Adrenal gland (tissue), 12 donors: ENCODE results near the gene PSMD6. TPM values are rescaled to one million over a fixed set of nuclear protein-coding genes. Genes with fewer than 3 reads are reported as not detected.

ENCODE experiments used
- DNase-seq, 7 donors: peaks; one replicate each; pipeline ENCODE4 v3.0.0-alpha.2; 2019 to 2020
- H3K27ac ChIP-seq, 5 donors: fragments of 200-600 bp; sonication (generic) in 4 of 5; 1 replicate in 3 of 5; 2 replicates in 2 of 5; pipeline versions ENCODE4 v1.5.1 to v1.8.0; 2016 to 2020; ENCODE audit warnings: mild to moderate bottlenecking in 1 of 5
- H3K27me3 ChIP-seq: fragments of 200-600 bp; 2 replicates; pipeline ENCODE4 v1.8.0; 2021
- H3K36me3 ChIP-seq, 2 donors: fragments of 200-600 bp; replicated peaks in 1 of 2; 1 replicate in 1 of 2; 2 replicates in 1 of 2; pipeline versions ENCODE4 v1.5.1 to v1.8.0; 2018 to 2022
- H3K4me1 ChIP-seq, 2 donors: fragments of 200-600 bp; replicated peaks in 1 of 2; 1 replicate in 1 of 2; 2 replicates in 1 of 2; pipeline versions ENCODE4 v1.5.1 to v1.8.0; 2018 to 2021
- H3K4me3 ChIP-seq, 4 donors: fragments of 200-600 bp; sonication (generic) in 3 of 4; one replicate each; pipeline ENCODE4 v1.5.1; 2016 to 2018
- H3K9me3 ChIP-seq, 3 donors: fragments of 200-600 bp; sonication (generic) in 1 of 3; replicated peaks in 1 of 3; 1 replicate in 2 of 3; 2 replicates in 1 of 3; pipeline versions ENCODE4 v1.5.1 to v1.8.0; 2016 to 2021
- POLR2A ChIP-seq, 2 donors: fragments of 450-650 bp; IDR thresholded peaks; one replicate each; pipeline ENCODE4 v1.6.1; 2017; ENCODE audit warnings: antibody characterized with exemption in 2 of 2, mild to moderate bottlenecking in 2 of 2, moderate library complexity in 1 of 2
- WGBS, 4 donors: extraction: QIAGEN DNeasy Blood & Tissue Kit in 2 of 4; methylation state at CpG; one replicate each; pipeline versions ENCODE4 v1.1.5 to v1.1.7; 2013 to 2017; 5-methylcytosine and 5-hydroxymethylcytosine counted together
- intact Hi-C, 2 donors: fragments of 100-400 bp; cut with DNase I; formaldehyde crosslinking; loops; one replicate each; pipeline versions ENCODE4 v1.14.1 to v1.15.0; 2022 to 2023
- polyA plus RNA-seq, 3 donors: library from polyadenylated mRNA; stranded (reverse); fragments of 200-250 nt in 2 of 3; fragments of 350-450 nt in 1 of 3; fragmentation: Illumina TruSeq in 1 of 3; extraction: RNeasy Lipid Tissue Mini Kit (QIAGEN cat#74804) in 1 of 3; gene quantifications; one replicate each; pipeline ENCODE4 v1.2.3, GENCODE V29; 2013 to 2014
- total RNA-seq, 9 donors: library from RNA; depleted of rRNA in 4 of 9; stranded (reverse); fragments of >200 nt in 4 of 9; fragments of 120-200 nt in 1 of 9; fragmentation: NEBNext Ultra II Directional in 1 of 9; extraction: Animal tissue kit (Norgen Biotek cat#: 25700) in 1 of 9; gene quantifications; one replicate each; pipeline versions ENCODE4 v1.1.0 to v1.2.4, GENCODE V29; 2013 to 2023
- TF ChIP-seq, protein P1 (sequence below), 6 experiments: fragments of 450-650 bp in 4 of 6; fragments of 200-600 bp in 2 of 6; sonication (generic) in 1 of 6; IDR thresholded peaks; 1 replicate in 5 of 6; 2 replicates in 1 of 6; pipeline versions ENCODE4 v1.5.1 to v1.8.0; 2016 to 2021; ENCODE audit warnings: antibody characterized with exemption in 6 of 6, mild to moderate bottlenecking in 2 of 6, moderate library complexity in 1 of 6
- donor health status: healthy with polysubstance abuse.
- donor health status: Bipolar disorder and iron deficiency.
- donor health status: DM: yes; HTN: yes; CAD: no.
- donor health status: DM: no; HTN: no; CAD: no.
- donor health status: DM: no; HTN: no; CAD: no.
- donor health status: DM: yes; HTN: yes; CAD: no.

Gene PSMD6
- total and polyA plus RNA-seq, 12 donors = 52.8 to 206 (median 96.9) TPM

- Histone ChIP-seq H3K27ac (peak overlapping the region in 1 of 5 donors; percentile 8), H3K4me1 (peaks cover 11 to 50% of the 10 kb centered on the region in 2 donors), H3K4me3 (no peak overlapping the region), H3K36me3 (peaks cover 0 to 70% of the 10 kb centered on the region in 2 donors), H3K9me3 (no peaks in the 10 kb centered on the region), H3K27me3 (no peaks in the 10 kb centered on the region)
- WGBS, 4 donors = 84 to 91% (median 86%) methylated on average over 2 of the region's 2 CpGs
- DNase-seq = no peak
- intact Hi-C loops = no loop called here
- no peak for TF ChIP-seq POLR2A (IDR thresholded peaks at IDR 0.05)
- TF ChIP-seq, protein P1, sequence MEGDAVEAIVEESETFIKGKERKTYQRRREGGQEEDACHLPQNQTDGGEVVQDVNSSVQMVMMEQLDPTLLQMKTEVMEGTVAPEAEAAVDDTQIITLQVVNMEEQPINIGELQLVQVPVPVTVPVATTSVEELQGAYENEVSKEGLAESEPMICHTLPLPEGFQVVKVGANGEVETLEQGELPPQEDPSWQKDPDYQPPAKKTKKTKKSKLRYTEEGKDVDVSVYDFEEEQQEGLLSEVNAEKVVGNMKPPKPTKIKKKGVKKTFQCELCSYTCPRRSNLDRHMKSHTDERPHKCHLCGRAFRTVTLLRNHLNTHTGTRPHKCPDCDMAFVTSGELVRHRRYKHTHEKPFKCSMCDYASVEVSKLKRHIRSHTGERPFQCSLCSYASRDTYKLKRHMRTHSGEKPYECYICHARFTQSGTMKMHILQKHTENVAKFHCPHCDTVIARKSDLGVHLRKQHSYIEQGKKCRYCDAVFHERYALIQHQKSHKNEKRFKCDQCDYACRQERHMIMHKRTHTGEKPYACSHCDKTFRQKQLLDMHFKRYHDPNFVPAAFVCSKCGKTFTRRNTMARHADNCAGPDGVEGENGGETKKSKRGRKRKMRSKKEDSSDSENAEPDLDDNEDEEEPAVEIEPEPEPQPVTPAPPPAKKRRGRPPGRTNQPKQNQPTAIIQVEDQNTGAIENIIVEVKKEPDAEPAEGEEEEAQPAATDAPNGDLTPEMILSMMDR (IDR thresholded peaks at IDR 0.05) = no peak
Observed at GRCh38 chr3:64008017-64008416, 15.3 kb downstream of the PSMD6 start.

DNA sequence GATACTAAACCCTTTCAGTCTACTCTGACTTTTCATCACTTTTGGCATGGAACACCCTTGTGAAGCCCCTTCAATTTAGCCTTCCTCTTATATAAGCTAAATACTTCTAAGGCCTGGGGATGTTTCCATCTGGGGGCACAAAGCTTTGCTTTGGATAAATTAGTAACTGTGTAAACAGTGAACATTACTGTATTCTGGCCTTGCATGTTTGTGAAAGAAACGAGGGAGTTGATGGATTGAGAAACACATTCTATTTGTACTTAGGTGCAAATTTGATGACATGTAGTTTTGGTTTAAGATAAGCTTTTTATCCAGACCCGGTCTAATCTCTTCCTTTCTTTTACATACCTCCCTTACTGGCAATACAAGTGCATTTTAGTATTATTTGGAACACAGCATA lies 19.7 kb downstream of the PSMD6 start:
- no peaks in the 10 kb centered on the region for H3K27me3 ChIP-seq
- intact Hi-C loops = no loop called here
- H3K36me3 ChIP-seq = peaks cover 0 to 58% of the 10 kb centered on the region in 2 donors
- no peak overlapping the region for H3K27ac ChIP-seq
- no peak for DNase-seq
- WGBS, 4 donors = 57 to 85% (median 70%) methylated on average over 2 of the region's 2 CpGs
- no peak for TF ChIP-seq POLR2A (IDR thresholded peaks at IDR 0.05)
- TF ChIP-seq, protein P1 (IDR thresholded peaks at IDR 0.05) = no peak
- H3K9me3 ChIP-seq = no peaks in the 10 kb centered on the region
- peaks cover under 1 to 26% of the 10 kb centered on the region in 2 donors for H3K4me1 ChIP-seq
- no peak overlapping the region for H3K4me3 ChIP-seq

DNA sequence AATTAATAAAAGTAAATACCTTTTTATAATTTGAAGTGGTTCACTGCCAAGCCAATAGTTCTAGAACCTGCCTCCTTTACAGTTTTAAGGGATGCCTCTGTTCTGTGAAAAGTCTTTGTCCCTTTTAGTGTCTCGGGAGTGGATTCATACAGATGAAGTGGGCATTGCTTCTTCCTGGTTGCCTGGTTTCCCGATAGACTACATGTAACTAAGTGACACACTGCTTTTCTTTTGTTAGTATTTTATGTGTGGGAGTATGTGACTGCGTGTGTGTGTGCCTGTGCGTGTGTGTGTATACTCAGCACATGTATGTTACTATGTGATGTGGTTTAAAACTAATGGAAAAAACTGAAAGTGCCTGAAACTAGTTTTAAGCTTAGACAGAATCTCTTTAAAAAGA lies 21.1 kb downstream of the PSMD6 start:
- WGBS, 4 donors = 78 to 95% (median 91%) methylated on average over 4 of the region's 4 CpGs
- H3K27ac ChIP-seq = no peak overlapping the region
- peaks cover 0 to 49% of the 10 kb centered on the region in 2 donors for H3K36me3 ChIP-seq
- no peaks in the 10 kb centered on the region for H3K9me3 ChIP-seq
- H3K27me3 ChIP-seq = no peaks in the 10 kb centered on the region
- no peak for DNase-seq
- TF ChIP-seq, protein P1 (IDR thresholded peaks at IDR 0.05) = no peak
- no peak for TF ChIP-seq POLR2A (IDR thresholded peaks at IDR 0.05)
- H3K4me3 ChIP-seq = no peak overlapping the region
- intact Hi-C loops = no loop called here
- H3K4me1 ChIP-seq = peaks cover 0 to 20% of the 10 kb centered on the region in 2 donors

DNA sequence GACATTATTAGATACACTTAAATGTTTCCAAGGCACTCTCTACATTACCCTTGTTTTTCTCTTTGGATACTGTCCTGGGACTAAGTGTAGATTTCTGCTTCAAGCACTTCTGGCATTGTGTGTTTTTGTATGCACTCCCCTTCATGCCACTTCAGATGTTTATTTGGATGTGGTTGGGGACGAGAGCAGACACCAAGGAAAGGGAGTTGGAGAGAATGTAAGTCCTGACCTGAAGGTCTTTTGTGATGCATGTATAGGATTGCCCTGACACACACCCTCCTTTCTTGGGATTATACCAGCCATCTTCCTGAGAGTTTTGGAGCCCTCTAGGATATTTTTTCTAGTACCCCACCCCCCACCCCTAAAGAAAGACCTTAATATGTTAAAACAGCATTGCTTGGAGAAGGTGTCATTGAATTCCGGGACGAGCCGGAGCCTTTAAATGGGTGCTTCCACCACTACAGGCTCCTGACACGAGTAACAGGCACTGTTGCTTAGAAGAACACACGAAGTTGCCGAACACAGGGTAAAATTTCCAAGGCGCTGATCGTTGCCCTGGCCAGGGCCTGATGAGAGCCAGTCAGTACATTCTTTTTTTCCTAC lies 22.7 kb downstream of the PSMD6 start:
- intact Hi-C loops = no loop called here
- WGBS, 4 donors = 89 to 93% (median 92%) methylated on average over 9 of the region's 9 CpGs
- Histone ChIP-seq H3K36me3 (peaks cover 0 to 50% of the 10 kb centered on the region in 2 donors), H3K4me1 (peaks cover 0 to 20% of the 10 kb centered on the region in 2 donors), H3K27ac (no peak overlapping the region), H3K4me3 (no peak overlapping the region), H3K27me3 (no peaks in the 10 kb centered on the region), H3K9me3 (no peaks in the 10 kb centered on the region)
- no peak for DNase-seq
- TF ChIP-seq, protein P1 (IDR thresholded peaks at IDR 0.05) = no peak
- no peak for TF ChIP-seq POLR2A (IDR thresholded peaks at IDR 0.05)
